HG03139 (cell line): ENCODE measurements around the gene NCS1.

Experiments
- ATAC-seq: cut with Tn5 transposase; IDR thresholded peaks from one replicate; pipeline ENCODE4 v1.9.1; 2021; ENCODE audit not compliant: unreplicated experiment

Gene NCS1

GRCh38 chr9:130211548-130212226 lies 39.5 kb downstream of the NCS1 start:
- ATAC-seq, result no peak

GRCh38 chr9:130212543-130213297 lies 40.5 kb downstream of the NCS1 start:
- no peak for ATAC-seq

GRCh38 chr9:130213911-130214761 lies 41.9 kb downstream of the NCS1 start:
- no peak for ATAC-seq

- ATAC-seq, result no peak
Measured at GRCh38 chr9:130214776-130215340, 42.7 kb downstream of the NCS1 start.

GRCh38 chr9:130215341-130216119 lies 43.3 kb downstream of the NCS1 start:
- ATAC-seq, result no peak

GRCh38 chr9:130217838-130218237 lies 45.6 kb downstream of the NCS1 start:
- ATAC-seq, result no peak

- no peak for ATAC-seq
Measured at GRCh38 chr9:130219661-130220096, 47.5 kb downstream of the NCS1 start.

- ATAC-seq, result no peak
Measured at GRCh38 chr9:130220352-130220751, 48.1 kb downstream of the NCS1 start.

GRCh38 chr9:130222833-130223232 lies 50.6 kb downstream of the NCS1 start:
- ATAC-seq, result no peak

GRCh38 chr9:130225071-130225470 lies 52.9 kb downstream of the NCS1 start:
- no peak for ATAC-seq

- no peak for ATAC-seq
Measured at GRCh38 chr9:130225586-130225985, 53.4 kb downstream of the NCS1 start.

- ATAC-seq, result no peak
Measured at GRCh38 chr9:130226112-130226511, 53.9 kb downstream of the NCS1 start.

GRCh38 chr9:130227833-130228232 lies 55.6 kb downstream of the NCS1 start:
- ATAC-seq, result no peak

- no peak for ATAC-seq
Measured at GRCh38 chr9:130229759-130230158, 57.6 kb downstream of the NCS1 start.

GRCh38 chr9:130230631-130231030 lies 58.4 kb downstream of the NCS1 start:
- no peak for ATAC-seq

GRCh38 chr9:130232899-130233586 lies 60.8 kb downstream of the NCS1 start:
- no peak for ATAC-seq

- no peak for ATAC-seq
Measured at GRCh38 chr9:130233587-130233945, 61.4 kb downstream of the NCS1 start.

- ATAC-seq, result no peak
Measured at GRCh38 chr9:130234340-130235260, 62.4 kb downstream of the NCS1 start.
